GM23338 (cell line): ENCODE measurements around the gene ACSL4. TPM values are rescaled to one million over a fixed set of nuclear protein-coding genes. Genes with fewer than 3 reads are reported as not detected.

ENCODE experiments used
- ATAC-seq: fragments of 200-7000 bp; cut with Tn5 transposase; 3 replicates; pipeline ENCODE4 v1.9.1; 2020
- DNase-seq: peaks from one replicate; pipeline ENCODE4 v3.0.0-alpha.2; 2015; ENCODE audit warnings: low spot score
- H2AFZ ChIP-seq: fragments of 200-600 bp; sonication (generic); 2 replicates; pipeline ENCODE4 v1.8.0; 2016; ENCODE audit warnings: antibody characterized with exemption, mild to moderate bottlenecking, moderate library complexity
- H3F3A ChIP-seq: fragments of 200-600 bp; sonication (generic); replicated peaks from 2 replicates; pipeline ENCODE4 v1.8.0; 2017; ENCODE audit warnings: antibody characterized with exemption, mixed run types, low read depth
- H3K27ac ChIP-seq: fragments of 200-600 bp; sonication (generic); 2 replicates; pipeline ENCODE4 v1.6.1; 2016; ENCODE audit warnings: low read depth
- H3K27me3 ChIP-seq: fragments of 200-600 bp; sonication (generic); 2 replicates; pipeline ENCODE4 v1.8.0; 2016; ENCODE audit warnings: mild to moderate bottlenecking, mixed run types, moderate library complexity; ENCODE audit not compliant: insufficient read depth
- H3K36me3 ChIP-seq: fragments of 200-600 bp; sonication (generic); 2 replicates; pipeline ENCODE4 v1.8.0; 2016; ENCODE audit warnings: mild to moderate bottlenecking; ENCODE audit not compliant: insufficient read depth
- H3K4me1 ChIP-seq: fragments of 200-600 bp; sonication (generic); 2 replicates; pipeline ENCODE4 v1.8.0; 2016; ENCODE audit warnings: mild to moderate bottlenecking, moderate library complexity; ENCODE audit not compliant: insufficient read depth
- H3K4me2 ChIP-seq: fragments of 200-600 bp; sonication (generic); 2 replicates; pipeline ENCODE4 v1.7.1; 2017; ENCODE audit warnings: mixed run types
- H3K4me3 ChIP-seq: fragments of 200-600 bp; sonication (generic); 2 replicates; pipeline ENCODE4 v1.6.1; 2016; ENCODE audit warnings: mixed run types
- H3K79me2 ChIP-seq: fragments of 200-600 bp; sonication (generic); replicated peaks from 2 replicates; pipeline ENCODE4 v1.8.0; 2017; ENCODE audit warnings: mild to moderate bottlenecking; ENCODE audit not compliant: insufficient read depth
- H3K9me2 ChIP-seq: fragments of 200-600 bp; sonication (generic); 2 replicates; pipeline ENCODE4 v1.8.0; 2017; ENCODE audit not compliant: insufficient read depth
- H4K20me1 ChIP-seq: fragments of 200-600 bp; sonication (generic); replicated peaks from 2 replicates; pipeline ENCODE4 v1.8.0; 2017; ENCODE audit warnings: mild to moderate bottlenecking; ENCODE audit not compliant: insufficient read depth
- H3K27ac Mint-ChIP-seq: 2 replicates; pipeline ENCODE4 v1.8.0; 2020; ENCODE audit warnings: inconsistent platforms, mild to moderate bottlenecking, moderate library complexity, mixed read lengths
- H3K27me3 Mint-ChIP-seq: 3 replicates; pipeline ENCODE4 v1.8.0; 2022; ENCODE audit warnings: low read depth, mild to moderate bottlenecking, moderate library complexity, mixed read lengths, inconsistent platforms; ENCODE audit not compliant: insufficient read depth, poor library complexity
- H3K36me3 Mint-ChIP-seq: 3 replicates; pipeline ENCODE4 v1.8.0; 2021; ENCODE audit warnings: low read depth, mild to moderate bottlenecking, inconsistent platforms, moderate library complexity, mixed read lengths
- H3K4me1 Mint-ChIP-seq: 3 replicates; pipeline ENCODE4 v1.8.0; 2020; ENCODE audit warnings: mild to moderate bottlenecking, inconsistent platforms, mixed read lengths
- H3K4me3 Mint-ChIP-seq: 3 replicates; pipeline ENCODE4 v1.8.0; 2021; ENCODE audit warnings: moderate library complexity, mild to moderate bottlenecking, inconsistent platforms, mixed read lengths
- H3K9me3 Mint-ChIP-seq: 3 replicates; pipeline ENCODE4 v1.8.0; 2020; ENCODE audit warnings: moderate library complexity, mild to moderate bottlenecking, inconsistent platforms, mixed read lengths
- CREB1 ChIP-seq: fragments of 250-450 bp; sonication (Bioruptor Pico); IDR thresholded peaks from 2 replicates; pipeline ENCODE4 v1.5.0; 2020; ENCODE audit warnings: low read depth, mild to moderate bottlenecking, moderate library complexity
- EZH2 ChIP-seq: fragments of 200-600 bp; sonication (generic); IDR thresholded peaks from one replicate; pipeline ENCODE4 v1.8.0; 2017; ENCODE audit warnings: antibody characterized with exemption, mild to moderate bottlenecking, low read depth; ENCODE audit not compliant: unreplicated experiment
- EZH2phosphoT487 ChIP-seq: fragments of 200-600 bp; sonication (generic); IDR thresholded peaks from one replicate; pipeline ENCODE4 v1.8.1; 2018; ENCODE audit warnings: antibody characterized with exemption; ENCODE audit not compliant: unreplicated experiment
- JUNB ChIP-seq: IDR thresholded peaks from one replicate; pipeline ENCODE4 v1.6.1; 2016; ENCODE audit warnings: antibody characterized with exemption; ENCODE audit not compliant: unreplicated experiment
- NANOG ChIP-seq: IDR thresholded peaks from 2 replicates; pipeline ENCODE4 v1.6.1; 2016; ENCODE audit warnings: antibody characterized with exemption, borderline replicate concordance
- POLR2AphosphoS5 ChIP-seq: IDR thresholded peaks from 2 replicates; pipeline ENCODE4 v1.6.1; 2016; ENCODE audit warnings: antibody characterized with exemption, low read depth
- REST ChIP-seq: IDR thresholded peaks from one replicate; pipeline ENCODE4 v1.6.1; 2018; ENCODE audit warnings: antibody characterized with exemption; ENCODE audit not compliant: unreplicated experiment
- STAT1 ChIP-seq: IDR thresholded peaks from one replicate; pipeline ENCODE4 v1.6.1; 2016; ENCODE audit warnings: antibody characterized with exemption; ENCODE audit not compliant: unreplicated experiment
- ZNF114 ChIP-seq: fragments of 250-450 bp; sonication (Bioruptor Pico); IDR thresholded peaks from 2 replicates; pipeline ENCODE4 v1.5.0; 2020; ENCODE audit warnings: mild to moderate bottlenecking, moderate library complexity
- ZNF331 ChIP-seq: fragments of 250-450 bp; sonication (Bioruptor Pico); IDR thresholded peaks from 2 replicates; pipeline ENCODE4 v1.5.0; 2020; ENCODE audit warnings: low read depth, mild to moderate bottlenecking, moderate library complexity
- polyA plus RNA-seq: library from polyadenylated mRNA; unstranded; fragments of >200 nt; fragmentation: Nextera tagmentation; extraction: Ambion mirVana; gene quantifications from 2 replicates; pipeline ENCODE4 v1.2.1, GENCODE V29; 2016
- total RNA-seq: library from RNA; depleted of rRNA; stranded (reverse); fragments of >200 nt; shearing (Covaris generic); gene quantifications from 2 replicates; pipeline ENCODE4 v1.2.3, GENCODE V29; 2014
- TF ChIP-seq, protein P1 (sequence below): IDR thresholded peaks from 2 replicates; pipeline ENCODE4 v1.6.1; 2016; ENCODE audit warnings: antibody characterized with exemption
- TF ChIP-seq, protein P2 (sequence below): fragments of 250-450 bp; sonication (Bioruptor Pico); IDR thresholded peaks from 2 replicates; pipeline ENCODE4 v1.5.0; 2020; ENCODE audit warnings: mild to moderate bottlenecking, moderate library complexity
- TF ChIP-seq, protein P3 (sequence below), 2 experiments: fragments of 200-600 bp in 1 of 2; sonication (generic) in 1 of 2; conservative IDR thresholded peaks; 2 replicates each; pipeline versions ENCODE4 v1.5.1 to v1.6.1; 2016 to 2017; ENCODE audit warnings: antibody characterized with exemption in 2 of 2, low read depth in 2 of 2, mild to moderate bottlenecking in 2 of 2, moderate library complexity in 1 of 2

The ACSL4 gene
- total and polyA plus RNA-seq, 2 experiments from 2014 or later: 17.8 to 76.3 TPM

GRCh38 chrX:109655502-109656201, 77.4 kb downstream of the ACSL4 start:
- H4K20me1 ChIP-seq: no peaks in the 10 kb centered on the region
- Mint-ChIP-seq H3K4me1 (no peaks in the 10 kb centered on the region; the same call in 2 of the 3 replicates), H3K27me3 (no peaks in the 10 kb centered on the region), H3K27ac (no peak overlapping the region), H3K9me3 (peaks cover 4% of the 10 kb centered on the region), H3K4me3 (no peak overlapping the region), H3K36me3 (peaks cover 24% of the 10 kb centered on the region)
- no peaks in the 10 kb centered on the region for H3K79me2 ChIP-seq
- H3K9me2 ChIP-seq: no peaks in the 10 kb centered on the region
- no peaks in the 10 kb centered on the region for H3K27me3 ChIP-seq
- H3K4me3 ChIP-seq: no peak overlapping the region
- no peak overlapping the region for H3K4me2 ChIP-seq
- H3F3A ChIP-seq: no peaks in the 10 kb centered on the region
- TF ChIP-seq EZH2 (no peak), CREB1 (CRISPR knock-in tag) (no peak), JUNB (no peak), NANOG (no peak), EZH2phosphoT487 (no peak), REST (no peak), ZNF331 (CRISPR knock-in tag) (no peak), STAT1 (no peak), ZNF114 (CRISPR knock-in tag) (no peak), POLR2AphosphoS5 (no peak)
- TF ChIP-seq, protein P1, sequence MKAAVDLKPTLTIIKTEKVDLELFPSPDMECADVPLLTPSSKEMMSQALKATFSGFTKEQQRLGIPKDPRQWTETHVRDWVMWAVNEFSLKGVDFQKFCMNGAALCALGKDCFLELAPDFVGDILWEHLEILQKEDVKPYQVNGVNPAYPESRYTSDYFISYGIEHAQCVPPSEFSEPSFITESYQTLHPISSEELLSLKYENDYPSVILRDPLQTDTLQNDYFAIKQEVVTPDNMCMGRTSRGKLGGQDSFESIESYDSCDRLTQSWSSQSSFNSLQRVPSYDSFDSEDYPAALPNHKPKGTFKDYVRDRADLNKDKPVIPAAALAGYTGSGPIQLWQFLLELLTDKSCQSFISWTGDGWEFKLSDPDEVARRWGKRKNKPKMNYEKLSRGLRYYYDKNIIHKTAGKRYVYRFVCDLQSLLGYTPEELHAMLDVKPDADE: no peak
- TF ChIP-seq, protein P2, sequence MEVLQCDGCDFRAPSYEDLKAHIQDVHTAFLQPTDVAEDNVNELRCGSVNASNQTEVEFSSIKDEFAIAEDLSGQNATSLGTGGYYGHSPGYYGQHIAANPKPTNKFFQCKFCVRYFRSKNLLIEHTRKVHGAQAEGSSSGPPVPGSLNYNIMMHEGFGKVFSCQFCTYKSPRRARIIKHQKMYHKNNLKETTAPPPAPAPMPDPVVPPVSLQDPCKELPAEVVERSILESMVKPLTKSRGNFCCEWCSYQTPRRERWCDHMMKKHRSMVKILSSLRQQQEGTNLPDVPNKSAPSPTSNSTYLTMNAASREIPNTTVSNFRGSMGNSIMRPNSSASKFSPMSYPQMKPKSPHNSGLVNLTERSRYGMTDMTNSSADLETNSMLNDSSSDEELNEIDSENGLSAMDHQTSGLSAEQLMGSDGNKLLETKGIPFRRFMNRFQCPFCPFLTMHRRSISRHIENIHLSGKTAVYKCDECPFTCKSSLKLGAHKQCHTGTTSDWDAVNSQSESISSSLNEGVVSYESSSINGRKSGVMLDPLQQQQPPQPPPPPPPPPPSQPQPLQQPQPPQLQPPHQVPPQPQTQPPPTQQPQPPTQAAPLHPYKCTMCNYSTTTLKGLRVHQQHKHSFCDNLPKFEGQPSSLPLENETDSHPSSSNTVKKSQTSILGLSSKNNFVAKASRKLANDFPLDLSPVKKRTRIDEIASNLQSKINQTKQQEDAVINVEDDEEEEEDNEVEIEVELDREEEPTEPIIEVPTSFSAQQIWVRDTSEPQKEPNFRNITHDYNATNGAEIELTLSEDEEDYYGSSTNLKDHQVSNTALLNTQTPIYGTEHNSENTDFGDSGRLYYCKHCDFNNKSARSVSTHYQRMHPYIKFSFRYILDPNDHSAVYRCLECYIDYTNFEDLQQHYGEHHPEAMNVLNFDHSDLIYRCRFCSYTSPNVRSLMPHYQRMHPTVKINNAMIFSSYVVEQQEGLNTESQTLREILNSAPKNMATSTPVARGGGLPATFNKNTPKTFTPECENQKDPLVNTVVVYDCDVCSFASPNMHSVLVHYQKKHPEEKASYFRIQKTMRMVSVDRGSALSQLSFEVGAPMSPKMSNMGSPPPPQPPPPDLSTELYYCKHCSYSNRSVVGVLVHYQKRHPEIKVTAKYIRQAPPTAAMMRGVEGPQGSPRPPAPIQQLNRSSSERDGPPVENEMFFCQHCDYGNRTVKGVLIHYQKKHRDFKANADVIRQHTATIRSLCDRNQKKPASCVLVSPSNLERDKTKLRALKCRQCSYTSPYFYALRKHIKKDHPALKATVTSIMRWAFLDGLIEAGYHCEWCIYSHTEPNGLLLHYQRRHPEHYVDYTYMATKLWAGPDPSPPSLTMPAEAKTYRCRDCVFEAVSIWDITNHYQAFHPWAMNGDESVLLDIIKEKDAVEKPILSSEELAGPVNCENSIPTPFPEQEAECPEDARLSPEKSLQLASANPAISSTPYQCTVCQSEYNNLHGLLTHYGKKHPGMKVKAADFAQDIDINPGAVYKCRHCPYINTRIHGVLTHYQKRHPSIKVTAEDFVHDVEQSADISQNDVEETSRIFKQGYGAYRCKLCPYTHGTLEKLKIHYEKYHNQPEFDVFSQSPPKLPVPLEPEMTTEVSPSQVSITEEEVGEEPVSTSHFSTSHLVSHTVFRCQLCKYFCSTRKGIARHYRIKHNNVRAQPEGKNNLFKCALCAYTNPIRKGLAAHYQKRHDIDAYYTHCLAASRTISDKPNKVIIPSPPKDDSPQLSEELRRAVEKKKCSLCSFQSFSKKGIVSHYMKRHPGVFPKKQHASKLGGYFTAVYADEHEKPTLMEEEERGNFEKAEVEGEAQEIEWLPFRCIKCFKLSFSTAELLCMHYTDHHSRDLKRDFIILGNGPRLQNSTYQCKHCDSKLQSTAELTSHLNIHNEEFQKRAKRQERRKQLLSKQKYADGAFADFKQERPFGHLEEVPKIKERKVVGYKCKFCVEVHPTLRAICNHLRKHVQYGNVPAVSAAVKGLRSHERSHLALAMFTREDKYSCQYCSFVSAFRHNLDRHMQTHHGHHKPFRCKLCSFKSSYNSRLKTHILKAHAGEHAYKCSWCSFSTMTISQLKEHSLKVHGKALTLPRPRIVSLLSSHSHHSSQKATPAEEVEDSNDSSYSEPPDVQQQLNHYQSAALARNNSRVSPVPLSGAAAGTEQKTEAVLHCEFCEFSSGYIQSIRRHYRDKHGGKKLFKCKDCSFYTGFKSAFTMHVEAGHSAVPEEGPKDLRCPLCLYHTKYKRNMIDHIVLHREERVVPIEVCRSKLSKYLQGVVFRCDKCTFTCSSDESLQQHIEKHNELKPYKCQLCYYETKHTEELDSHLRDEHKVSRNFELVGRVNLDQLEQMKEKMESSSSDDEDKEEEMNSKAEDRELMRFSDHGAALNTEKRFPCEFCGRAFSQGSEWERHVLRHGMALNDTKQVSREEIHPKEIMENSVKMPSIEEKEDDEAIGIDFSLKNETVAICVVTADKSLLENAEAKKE (CRISPR knock-in tag): no peak
- TF ChIP-seq, protein P3, sequence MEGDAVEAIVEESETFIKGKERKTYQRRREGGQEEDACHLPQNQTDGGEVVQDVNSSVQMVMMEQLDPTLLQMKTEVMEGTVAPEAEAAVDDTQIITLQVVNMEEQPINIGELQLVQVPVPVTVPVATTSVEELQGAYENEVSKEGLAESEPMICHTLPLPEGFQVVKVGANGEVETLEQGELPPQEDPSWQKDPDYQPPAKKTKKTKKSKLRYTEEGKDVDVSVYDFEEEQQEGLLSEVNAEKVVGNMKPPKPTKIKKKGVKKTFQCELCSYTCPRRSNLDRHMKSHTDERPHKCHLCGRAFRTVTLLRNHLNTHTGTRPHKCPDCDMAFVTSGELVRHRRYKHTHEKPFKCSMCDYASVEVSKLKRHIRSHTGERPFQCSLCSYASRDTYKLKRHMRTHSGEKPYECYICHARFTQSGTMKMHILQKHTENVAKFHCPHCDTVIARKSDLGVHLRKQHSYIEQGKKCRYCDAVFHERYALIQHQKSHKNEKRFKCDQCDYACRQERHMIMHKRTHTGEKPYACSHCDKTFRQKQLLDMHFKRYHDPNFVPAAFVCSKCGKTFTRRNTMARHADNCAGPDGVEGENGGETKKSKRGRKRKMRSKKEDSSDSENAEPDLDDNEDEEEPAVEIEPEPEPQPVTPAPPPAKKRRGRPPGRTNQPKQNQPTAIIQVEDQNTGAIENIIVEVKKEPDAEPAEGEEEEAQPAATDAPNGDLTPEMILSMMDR (conservative IDR thresholded peaks at IDR 0.05; ENCODE audit: low read depth in 2 of 2): no peak
- no peaks in the 10 kb centered on the region for H3K36me3 ChIP-seq
- no peak for DNase-seq
- no peak for ATAC-seq
- no peaks in the 10 kb centered on the region for H3K4me1 ChIP-seq
- H2AFZ ChIP-seq: no peak overlapping the region
- H3K27ac ChIP-seq: no peak overlapping the region
